GM18502 (cell line): ENCODE results near the gene TJP2.

ENCODE experiments used
- ATAC-seq: cut with Tn5 transposase; IDR thresholded peaks from one replicate; pipeline ENCODE4 v1.9.1; 2021; ENCODE audit warnings: mild to moderate bottlenecking; ENCODE audit not compliant: unreplicated experiment, poor library complexity

Gene TJP2

DNA sequence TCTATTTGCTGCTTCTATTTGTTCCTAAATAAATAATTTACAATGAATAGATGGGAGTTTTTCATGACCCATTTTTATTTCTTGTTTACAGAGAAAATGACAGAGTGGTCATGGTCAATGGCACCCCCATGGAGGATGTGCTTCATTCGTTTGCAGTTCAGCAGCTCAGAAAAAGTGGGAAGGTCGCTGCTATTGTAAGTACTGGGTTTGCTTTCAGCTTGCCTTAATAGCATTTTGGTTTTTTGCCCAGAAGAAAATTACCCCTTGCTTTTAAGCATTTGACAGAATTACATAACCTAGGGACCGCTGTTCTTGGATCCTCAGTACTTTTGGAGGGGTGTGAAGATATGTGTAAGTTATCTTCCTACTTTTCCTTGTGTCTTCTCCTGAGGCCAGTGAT lies 44.1 kb downstream of the TJP2 start:
- ATAC-seq, result no peak

DNA sequence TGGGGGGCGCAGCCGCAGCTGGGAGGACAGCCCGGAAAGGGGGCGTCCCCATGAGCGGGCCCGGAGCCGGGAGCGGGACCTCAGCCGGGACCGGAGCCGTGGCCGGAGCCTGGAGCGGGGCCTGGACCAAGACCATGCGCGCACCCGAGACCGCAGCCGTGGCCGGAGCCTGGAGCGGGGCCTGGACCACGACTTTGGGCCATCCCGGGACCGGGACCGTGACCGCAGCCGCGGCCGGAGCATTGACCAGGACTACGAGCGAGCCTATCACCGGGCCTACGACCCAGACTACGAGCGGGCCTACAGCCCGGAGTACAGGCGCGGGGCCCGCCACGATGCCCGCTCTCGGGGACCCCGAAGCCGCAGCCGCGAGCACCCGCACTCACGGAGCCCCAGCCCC lies 47.0 kb downstream of the TJP2 start:
- no peak for ATAC-seq

DNA sequence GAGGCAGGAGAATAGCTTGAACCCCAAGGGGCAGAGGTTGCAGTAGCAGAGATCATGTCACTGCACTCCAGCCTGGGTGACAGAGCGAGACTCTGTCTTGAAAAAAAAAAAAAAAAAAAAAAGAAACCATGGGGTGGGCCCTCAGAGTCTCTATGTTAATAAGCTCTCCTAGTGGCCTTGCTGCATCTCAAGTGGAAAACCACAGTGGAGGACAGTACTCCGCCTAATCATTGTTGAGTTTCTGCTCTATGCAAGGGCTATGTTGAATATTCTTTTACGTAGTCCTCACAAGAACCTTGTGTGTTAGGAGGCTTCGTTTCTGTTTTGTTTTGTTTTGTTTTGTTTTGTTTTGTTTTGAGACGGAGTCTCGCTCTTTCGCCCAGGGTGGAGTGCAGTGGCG lies 48.9 kb downstream of the TJP2 start:
- no peak for ATAC-seq

GRCh38 chr9:69223605-69224004 lies 49.5 kb downstream of the TJP2 start:
- ATAC-seq, result no peak

DNA sequence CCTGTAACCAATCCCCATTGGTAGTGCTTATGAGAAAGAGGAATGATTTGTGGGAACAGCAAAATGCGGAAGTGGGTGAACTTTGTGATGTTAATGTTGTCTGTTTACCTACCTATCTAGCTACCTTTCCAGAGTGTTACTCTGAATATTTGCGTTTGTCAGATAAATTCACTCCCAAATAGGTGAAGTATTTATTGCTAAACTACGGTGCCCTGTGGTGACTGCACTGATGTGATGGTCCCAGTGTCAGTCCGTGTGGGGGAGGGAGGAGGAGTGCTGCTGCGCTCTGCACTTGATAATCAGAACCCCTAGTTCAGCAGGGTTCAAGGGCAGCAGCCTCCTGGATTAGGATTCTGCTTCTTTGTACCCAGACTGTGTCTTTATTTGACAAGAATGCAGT lies 55.3 kb downstream of the TJP2 start:
- ATAC-seq, result no peak

DNA sequence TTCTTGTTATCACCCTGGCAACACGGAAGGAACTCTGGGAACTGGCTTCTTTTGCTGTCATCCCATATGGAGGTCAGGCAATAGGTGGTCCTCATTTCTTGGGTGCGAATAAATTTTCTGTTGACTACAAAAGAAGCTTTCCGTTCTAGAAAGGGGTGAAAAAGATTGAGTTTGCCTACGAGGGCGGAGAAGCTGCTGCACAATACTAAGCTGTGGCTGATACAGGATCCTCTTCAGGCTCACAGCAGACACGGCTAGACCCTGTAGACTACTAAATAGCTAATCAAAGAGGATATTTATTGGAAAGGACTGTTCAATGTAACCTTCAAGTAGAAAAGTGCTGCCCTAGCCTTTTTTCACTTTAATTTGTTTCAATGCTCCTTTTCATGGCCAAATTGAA lies 58.1 kb downstream of the TJP2 start:
- ATAC-seq, result no peak

GRCh38 chr9:69234683-69235082 lies 60.6 kb downstream of the TJP2 start:
- ATAC-seq, result no peak

GRCh38 chr9:69236188-69236587 lies 62.1 kb downstream of the TJP2 start:
- no peak for ATAC-seq

GRCh38 chr9:69237702-69238295 lies 63.7 kb downstream of the TJP2 start:
- ATAC-seq, result no peak

DNA sequence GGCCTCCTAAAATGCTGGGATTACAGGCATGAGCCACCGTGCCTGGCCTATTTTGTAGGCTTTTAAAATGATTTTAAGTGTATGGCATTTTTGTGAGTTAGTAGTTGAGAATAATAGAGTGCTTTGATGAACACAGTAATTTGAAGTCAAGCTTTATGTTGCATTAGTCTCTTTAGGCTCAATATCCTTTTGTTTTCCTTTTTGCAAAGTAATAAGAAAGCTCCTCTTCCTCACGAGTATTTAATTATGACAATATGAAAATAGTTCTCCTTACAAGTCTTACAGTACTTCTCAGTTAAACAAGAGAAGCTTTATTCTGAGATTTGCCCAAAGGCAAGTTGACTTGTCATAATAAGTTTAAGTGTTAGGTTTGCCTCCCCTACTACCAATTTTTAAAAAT lies 69.0 kb downstream of the TJP2 start:
- no peak for ATAC-seq

DNA sequence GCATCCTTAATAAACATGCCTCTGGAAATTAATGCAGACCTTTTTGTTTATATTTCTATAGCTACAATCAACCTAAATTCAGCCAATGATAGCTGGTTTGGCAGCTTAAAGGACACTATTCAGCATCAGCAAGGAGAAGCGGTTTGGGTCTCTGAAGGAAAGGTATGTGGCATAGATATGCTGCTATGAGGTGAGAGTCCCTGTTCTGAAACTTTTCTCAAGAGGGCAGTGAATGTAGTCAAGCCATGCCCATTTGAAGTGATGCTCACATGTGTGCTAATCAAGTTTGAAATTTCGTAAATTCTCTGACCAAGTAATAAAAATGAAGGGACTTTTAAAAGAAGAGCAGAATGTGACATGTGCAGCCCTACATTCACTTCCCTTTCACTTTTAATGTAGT lies 72.6 kb downstream of the TJP2 start:
- ATAC-seq, result no peak

- ATAC-seq, result no peak
Observed at GRCh38 chr9:69248005-69248404, 73.9 kb downstream of the TJP2 start.

DNA sequence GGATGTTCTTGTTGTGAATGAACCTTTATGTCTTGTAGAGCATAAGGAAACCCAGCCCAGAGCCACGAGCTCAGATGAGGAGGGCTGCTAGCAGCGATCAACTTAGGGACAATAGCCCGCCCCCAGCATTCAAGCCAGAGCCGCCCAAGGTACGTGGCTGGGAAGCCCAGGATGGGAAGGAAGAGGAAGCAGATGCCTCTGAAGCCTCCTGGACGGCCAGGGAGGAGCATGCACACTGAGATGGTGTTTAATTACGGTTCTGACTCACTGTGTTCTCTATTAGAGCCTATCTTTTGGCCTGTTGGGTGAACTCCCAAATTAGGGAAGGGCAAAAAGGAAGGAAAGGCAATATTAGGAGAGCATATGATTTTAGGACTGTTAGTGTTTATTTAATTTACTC lies 75.3 kb downstream of the TJP2 start:
- ATAC-seq, result no peak

- ATAC-seq, result no peak
Observed at GRCh38 chr9:69250681-69251080, 76.6 kb downstream of the TJP2 start.

DNA sequence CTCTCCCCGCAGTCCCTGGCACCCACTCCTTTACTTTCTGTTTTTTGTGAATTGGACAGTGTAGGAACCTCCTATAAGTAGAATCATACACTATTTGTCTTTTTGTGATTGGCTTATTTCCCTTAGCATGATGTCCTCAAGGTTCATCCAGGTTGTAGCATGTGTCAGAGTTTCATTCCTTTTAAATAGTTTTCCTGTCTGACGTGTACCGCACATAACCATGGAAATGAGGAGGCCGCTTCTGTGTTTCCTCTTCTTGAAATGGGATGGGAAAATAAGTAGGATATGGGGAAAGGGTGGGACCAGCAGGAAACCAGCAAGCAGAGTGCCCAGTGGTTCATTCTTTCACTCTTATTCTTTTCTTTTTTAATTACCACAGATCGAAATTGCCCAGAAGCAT lies 78.4 kb downstream of the TJP2 start:
- ATAC-seq, result no peak

DNA sequence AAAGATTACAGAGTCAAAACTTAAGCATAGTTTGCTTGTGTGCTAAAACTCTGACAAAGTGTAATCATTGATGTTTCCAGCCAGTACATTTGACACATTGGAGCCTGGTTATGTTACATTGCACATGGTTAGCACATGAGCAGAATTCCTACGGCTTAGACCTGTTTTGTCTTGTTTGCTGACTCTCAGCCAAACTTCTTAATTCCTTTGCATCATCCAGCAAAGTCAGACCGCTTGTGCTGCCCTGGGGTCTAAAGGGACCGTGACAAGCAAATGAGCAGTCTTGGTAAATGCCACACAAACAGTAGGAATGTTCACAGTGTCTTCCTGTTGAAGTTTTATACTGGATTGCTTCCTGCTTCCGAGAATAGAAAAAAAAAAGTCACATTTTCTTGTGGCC lies 79.0 kb downstream of the TJP2 start:
- ATAC-seq, result no peak

GRCh38 chr9:69254223-69254622 lies 80.1 kb downstream of the TJP2 start:
- no peak for ATAC-seq

DNA sequence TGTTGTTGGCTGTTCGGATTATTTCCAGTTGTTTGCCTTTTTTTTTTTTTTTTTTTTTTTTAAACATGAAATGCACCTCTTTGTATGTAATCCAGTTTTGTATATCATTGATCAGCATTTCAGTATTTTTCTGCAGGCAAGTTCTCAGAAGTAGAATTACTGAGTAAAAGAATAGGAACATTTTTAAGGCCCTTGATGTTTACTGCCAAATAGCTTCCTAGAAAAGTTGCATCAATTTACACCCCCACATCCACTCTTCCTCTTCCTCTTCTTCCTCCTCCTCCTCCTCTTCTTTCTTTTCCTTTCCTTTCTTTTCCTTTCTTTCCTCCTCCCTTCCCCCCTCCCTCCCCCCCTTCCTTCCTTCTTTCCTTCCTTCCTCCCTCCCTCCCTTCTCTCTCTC lies 81.5 kb downstream of the TJP2 start:
- ATAC-seq, result no peak

DNA sequence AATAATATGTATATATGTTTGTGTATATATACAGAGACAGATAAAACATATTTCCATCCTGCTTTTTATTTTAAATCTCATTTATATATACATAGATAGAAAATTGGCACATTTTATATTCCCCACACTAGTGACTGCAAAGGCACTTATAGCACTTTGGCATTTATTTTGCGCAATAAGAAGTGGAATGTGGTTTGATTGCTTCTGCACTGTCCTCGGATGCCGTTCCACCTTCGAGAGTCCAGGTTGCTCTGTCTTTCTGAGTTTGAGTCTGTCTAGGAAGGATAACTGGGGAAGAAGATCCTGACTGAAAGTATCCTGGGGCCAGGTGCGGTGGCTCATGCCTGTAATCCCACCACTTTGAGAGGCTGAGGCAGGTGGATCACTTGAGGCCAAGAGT lies 84.5 kb downstream of the TJP2 start:
- ATAC-seq, result no peak

- no peak for ATAC-seq
Observed at GRCh38 chr9:69260161-69260560, 86.1 kb downstream of the TJP2 start.

DNA sequence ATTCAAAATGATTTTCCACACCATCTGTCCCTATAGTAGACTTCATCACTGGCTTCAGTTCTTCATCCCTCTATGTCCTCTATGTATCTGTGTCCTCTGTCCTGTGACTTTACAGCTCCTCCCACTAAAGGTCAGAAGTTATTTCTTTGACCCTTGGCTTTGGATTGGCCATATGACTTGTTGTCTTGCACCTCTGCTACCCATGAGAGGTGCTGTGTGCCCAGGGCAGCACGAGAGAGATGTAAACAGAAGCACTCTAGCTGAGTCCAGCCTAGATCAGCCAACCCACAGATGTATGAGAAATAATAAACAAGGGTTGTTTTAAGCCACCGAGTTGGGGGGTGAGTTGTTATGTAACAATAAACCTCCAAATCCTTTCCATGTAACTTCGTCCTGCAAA lies 87.6 kb downstream of the TJP2 start:
- no peak for ATAC-seq

GRCh38 chr9:69264526-69264925 lies 90.4 kb downstream of the TJP2 start:
- no peak for ATAC-seq

DNA sequence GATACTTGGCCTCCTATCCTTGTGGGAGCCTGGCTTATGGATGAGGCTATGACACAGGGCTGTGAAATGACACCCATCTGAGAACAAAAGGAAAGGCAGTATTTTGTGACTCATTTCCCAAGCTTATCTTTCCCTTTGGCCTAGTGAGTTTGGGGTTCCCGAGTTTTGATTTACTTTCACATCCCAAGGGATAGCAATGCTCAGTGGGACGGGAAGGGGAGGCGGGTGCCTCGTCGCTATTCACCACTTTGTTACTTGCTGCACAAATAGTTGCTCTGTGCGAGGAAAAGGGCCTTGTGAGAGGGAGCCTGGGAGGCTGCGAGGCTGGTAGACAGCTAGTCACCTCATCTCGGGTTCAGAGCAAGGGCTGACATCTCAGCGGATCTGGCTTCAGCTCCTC lies 91.8 kb downstream of the TJP2 start:
- no peak for ATAC-seq
